HepG2 (cell line): ENCODE measurements around the gene VPS13D. TPM values are rescaled to one million over a fixed set of nuclear protein-coding genes. Genes with fewer than 3 reads are reported as not detected.

ENCODE experiments used
- ARNT2 ChIP-seq: sonication (generic); formaldehyde crosslinking; IDR thresholded peaks from 2 replicates; pipeline ENCODE4 v1.8.0; 2022; ENCODE audit warnings: mild to moderate bottlenecking, low read depth, missing genetic modification reagents, moderate library complexity
- CCDC6 ChIP-seq: sonication (generic); formaldehyde crosslinking; IDR thresholded peaks from 2 replicates; pipeline ENCODE4 v1.8.1; 2022; ENCODE audit warnings: mild to moderate bottlenecking, missing genetic modification reagents, moderate library complexity
- HCFC1 ChIP-seq: fragments of 150-350 bp; IDR thresholded peaks from 2 replicates; pipeline ENCODE4 v1.6.1; 2014; ENCODE audit warnings: low read depth, low read length
- MED1 ChIP-seq: sonication (generic); formaldehyde crosslinking; IDR thresholded peaks from 2 replicates; pipeline ENCODE4 v1.4.0; 2020; ENCODE audit warnings: missing genetic modification reagents
- MIER3 ChIP-seq: IDR thresholded peaks from 2 replicates; pipeline ENCODE4 v1.6.1; 2016; ENCODE audit warnings: missing compliant biosample characterization, borderline replicate concordance
- ZEB1 ChIP-seq: IDR thresholded peaks from 2 replicates; pipeline ENCODE4 v1.6.1; 2012; ENCODE audit warnings: mild to moderate bottlenecking, low read depth, inconsistent platforms; ENCODE audit not compliant: insufficient replicate concordance
- ZNF17 ChIP-seq: sonication (generic); formaldehyde crosslinking; IDR thresholded peaks from 2 replicates; pipeline ENCODE4 v1.5.0; 2020; ENCODE audit warnings: mild to moderate bottlenecking, missing genetic modification reagents
- ZNF34 ChIP-seq: sonication (generic); formaldehyde crosslinking; IDR thresholded peaks from 2 replicates; pipeline ENCODE4 v1.4.0; 2020; ENCODE audit warnings: mild to moderate bottlenecking, missing genetic modification reagents, borderline replicate concordance
- ZNF431 ChIP-seq: sonication (generic); formaldehyde crosslinking; IDR thresholded peaks from 2 replicates; pipeline ENCODE4 v1.9.0; 2022; ENCODE audit warnings: missing genetic modification reagents, low read depth, mild to moderate bottlenecking, borderline replicate concordance
- ZNF615 ChIP-seq: sonication (generic); formaldehyde crosslinking; IDR thresholded peaks from 2 replicates; pipeline ENCODE4 v1.5.0; 2020; ENCODE audit warnings: mild to moderate bottlenecking, missing genetic modification reagents, borderline replicate concordance
- ZNF777 ChIP-seq: sonication (generic); formaldehyde crosslinking; IDR thresholded peaks from 2 replicates; pipeline ENCODE4 v1.4.0; 2020; ENCODE audit warnings: missing genetic modification reagents
- ZNF788 ChIP-seq: sonication (generic); formaldehyde crosslinking; IDR thresholded peaks from 2 replicates; pipeline ENCODE4 v1.5.0; 2020; ENCODE audit warnings: mild to moderate bottlenecking, missing genetic modification reagents, borderline replicate concordance
- polyA plus RNA-seq, 8 experiments: library from polyadenylated mRNA; depleted of rRNA in 3 of 8; stranded (reverse) in 7 of 8; unstranded in 1 of 8; fragments of >200 nt; fragmentation: Illumina TruSeq in 4 of 8; extraction: Trizol in 4 of 8; gene quantifications; 2 replicates each; pipeline versions ENCODE4 v1.2.1 to v1.2.3, GENCODE V29; 2011 to 2016; ENCODE audit warnings: low read depth in 4 of 8, missing spikeins in 1 of 8, mixed read lengths in 1 of 8; ENCODE audit not compliant: insufficient read depth in 1 of 8
- total RNA-seq, 5 experiments: library from RNA; depleted of rRNA; stranded (reverse); fragments of >200 nt; fragmentation: Illumina TruSeq; extraction: Trizol; gene quantifications; 2 replicates each; pipeline ENCODE4 v1.2.3, GENCODE V29; 2016; ENCODE audit warnings: low read depth in 1 of 5
- TF ChIP-seq, protein P1 (sequence below): sonication (generic); formaldehyde crosslinking; IDR thresholded peaks from 2 replicates; pipeline ENCODE4 v1.4.0; 2020; ENCODE audit warnings: mild to moderate bottlenecking, missing genetic modification reagents
- TF ChIP-seq, protein P2 (sequence below): sonication (generic); formaldehyde crosslinking; IDR thresholded peaks from 2 replicates; pipeline ENCODE4 v1.5.1; 2020; ENCODE audit warnings: missing genetic modification reagents, mild to moderate bottlenecking, borderline replicate concordance
- TF ChIP-seq, protein P3 (sequence below): sonication (generic); formaldehyde crosslinking; IDR thresholded peaks from 2 replicates; pipeline ENCODE4 v1.5.0; 2020; ENCODE audit warnings: mild to moderate bottlenecking, missing genetic modification reagents
- TF ChIP-seq, protein P4 (sequence below): sonication (generic); formaldehyde crosslinking; IDR thresholded peaks from 2 replicates; pipeline ENCODE4 v1.4.0; 2020; ENCODE audit warnings: mild to moderate bottlenecking, missing genetic modification reagents
- TF ChIP-seq, protein P5 (sequence below): sonication (generic); formaldehyde crosslinking; IDR thresholded peaks from 2 replicates; pipeline ENCODE4 v1.4.0; 2020; ENCODE audit warnings: missing genetic modification reagents, borderline replicate concordance

VPS13D gene
- total and polyA plus RNA-seq, 2 of the 13 experiments (the other 11 are each of a cell fraction or from before 2014, with no cell fraction given), result 8.6 to 13.9 TPM

DNA sequence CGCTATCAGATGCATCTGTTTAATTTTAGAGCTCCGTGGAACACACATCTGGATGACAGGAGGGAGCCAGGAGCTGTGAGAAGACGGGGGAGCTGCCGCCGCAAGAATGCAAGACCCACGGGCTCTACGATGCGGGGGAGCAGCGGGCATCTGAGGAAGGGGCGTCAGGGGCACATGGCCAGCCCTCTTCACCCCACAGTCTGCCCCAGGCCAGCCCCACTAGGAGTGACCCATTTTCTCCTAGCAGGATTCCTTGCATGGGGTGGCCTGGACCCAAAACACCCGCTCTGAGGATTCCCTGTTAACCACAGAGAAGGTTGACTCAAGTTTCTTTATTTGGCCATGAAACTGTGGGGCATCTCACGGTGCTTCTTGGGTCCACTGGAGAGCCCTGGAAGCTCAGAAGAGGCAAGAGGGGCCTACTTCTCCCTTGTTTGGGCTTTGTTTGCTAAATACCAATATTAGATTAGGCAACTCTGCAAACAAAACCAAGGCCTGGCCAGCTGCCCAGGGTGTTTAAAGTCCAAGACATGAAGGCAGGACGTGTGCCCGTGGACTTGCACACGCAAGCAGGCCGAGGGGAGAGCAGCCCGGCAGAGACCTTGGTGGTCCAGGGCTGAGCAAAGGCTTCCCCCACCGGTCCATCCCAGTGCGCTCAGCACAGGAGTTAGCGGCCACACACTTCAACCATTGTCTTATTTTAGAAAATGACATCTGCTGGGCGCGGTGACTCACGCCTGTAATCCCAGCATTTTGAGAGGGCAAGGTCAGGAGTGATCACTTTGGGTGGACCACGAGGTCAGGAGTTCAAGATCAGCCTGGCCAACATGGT lies 298.4 kb downstream of the VPS13D start (continued):
- TF ChIP-seq ZNF615 (CRISPR knock-in tag) (no peak), ZNF17 (CRISPR knock-in tag) (no peak), ZEB1 (peak; percentile 54), ZNF788 (CRISPR knock-in tag) (peak; percentile 59; the same call in 1 of the 2 replicates), MED1 (CRISPR knock-in tag) (peak; percentile 99), ZNF431 (CRISPR knock-in tag) (no peak), HCFC1 (no peak), ARNT2 (CRISPR knock-in tag) (peak; percentile 96), CCDC6 (CRISPR knock-in tag) (no peak; the same call in 1 of the 2 replicates), ZNF34 (CRISPR knock-in tag) (no peak), MIER3 (CRISPR knock-in tag) (peak; percentile 94), ZNF777 (CRISPR knock-in tag) (no peak)
- TF ChIP-seq, protein P1, sequence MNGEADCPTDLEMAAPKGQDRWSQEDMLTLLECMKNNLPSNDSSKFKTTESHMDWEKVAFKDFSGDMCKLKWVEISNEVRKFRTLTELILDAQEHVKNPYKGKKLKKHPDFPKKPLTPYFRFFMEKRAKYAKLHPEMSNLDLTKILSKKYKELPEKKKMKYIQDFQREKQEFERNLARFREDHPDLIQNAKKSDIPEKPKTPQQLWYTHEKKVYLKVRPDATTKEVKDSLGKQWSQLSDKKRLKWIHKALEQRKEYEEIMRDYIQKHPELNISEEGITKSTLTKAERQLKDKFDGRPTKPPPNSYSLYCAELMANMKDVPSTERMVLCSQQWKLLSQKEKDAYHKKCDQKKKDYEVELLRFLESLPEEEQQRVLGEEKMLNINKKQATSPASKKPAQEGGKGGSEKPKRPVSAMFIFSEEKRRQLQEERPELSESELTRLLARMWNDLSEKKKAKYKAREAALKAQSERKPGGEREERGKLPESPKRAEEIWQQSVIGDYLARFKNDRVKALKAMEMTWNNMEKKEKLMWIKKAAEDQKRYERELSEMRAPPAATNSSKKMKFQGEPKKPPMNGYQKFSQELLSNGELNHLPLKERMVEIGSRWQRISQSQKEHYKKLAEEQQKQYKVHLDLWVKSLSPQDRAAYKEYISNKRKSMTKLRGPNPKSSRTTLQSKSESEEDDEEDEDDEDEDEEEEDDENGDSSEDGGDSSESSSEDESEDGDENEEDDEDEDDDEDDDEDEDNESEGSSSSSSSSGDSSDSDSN (CRISPR knock-in tag), result peak; percentile 79
- TF ChIP-seq, protein P2, sequence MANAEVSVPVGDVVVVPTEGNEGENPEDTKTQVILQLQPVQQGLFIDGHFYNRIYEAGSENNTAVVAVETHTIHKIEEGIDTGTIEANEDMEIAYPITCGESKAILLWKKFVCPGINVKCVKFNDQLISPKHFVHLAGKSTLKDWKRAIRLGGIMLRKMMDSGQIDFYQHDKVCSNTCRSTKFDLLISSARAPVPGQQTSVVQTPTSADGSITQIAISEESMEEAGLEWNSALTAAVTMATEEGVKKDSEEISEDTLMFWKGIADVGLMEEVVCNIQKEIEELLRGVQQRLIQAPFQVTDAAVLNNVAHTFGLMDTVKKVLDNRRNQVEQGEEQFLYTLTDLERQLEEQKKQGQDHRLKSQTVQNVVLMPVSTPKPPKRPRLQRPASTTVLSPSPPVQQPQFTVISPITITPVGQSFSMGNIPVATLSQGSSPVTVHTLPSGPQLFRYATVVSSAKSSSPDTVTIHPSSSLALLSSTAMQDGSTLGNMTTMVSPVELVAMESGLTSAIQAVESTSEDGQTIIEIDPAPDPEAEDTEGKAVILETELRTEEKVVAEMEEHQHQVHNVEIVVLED, result peak; percentile 63
- TF ChIP-seq, protein P3, sequence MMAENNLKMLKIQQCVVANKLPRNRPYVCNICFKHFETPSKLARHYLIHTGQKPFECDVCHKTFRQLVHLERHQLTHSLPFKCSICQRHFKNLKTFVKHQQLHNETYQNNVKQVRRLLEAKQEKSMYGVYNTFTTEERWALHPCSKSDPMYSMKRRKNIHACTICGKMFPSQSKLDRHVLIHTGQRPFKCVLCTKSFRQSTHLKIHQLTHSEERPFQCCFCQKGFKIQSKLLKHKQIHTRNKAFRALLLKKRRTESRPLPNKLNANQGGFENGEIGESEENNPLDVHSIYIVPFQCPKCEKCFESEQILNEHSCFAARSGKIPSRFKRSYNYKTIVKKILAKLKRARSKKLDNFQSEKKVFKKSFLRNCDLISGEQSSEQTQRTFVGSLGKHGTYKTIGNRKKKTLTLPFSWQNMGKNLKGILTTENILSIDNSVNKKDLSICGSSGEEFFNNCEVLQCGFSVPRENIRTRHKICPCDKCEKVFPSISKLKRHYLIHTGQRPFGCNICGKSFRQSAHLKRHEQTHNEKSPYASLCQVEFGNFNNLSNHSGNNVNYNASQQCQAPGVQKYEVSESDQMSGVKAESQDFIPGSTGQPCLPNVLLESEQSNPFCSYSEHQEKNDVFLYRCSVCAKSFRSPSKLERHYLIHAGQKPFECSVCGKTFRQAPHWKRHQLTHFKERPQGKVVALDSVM (CRISPR knock-in tag), result peak; percentile 75
- TF ChIP-seq, protein P4, sequence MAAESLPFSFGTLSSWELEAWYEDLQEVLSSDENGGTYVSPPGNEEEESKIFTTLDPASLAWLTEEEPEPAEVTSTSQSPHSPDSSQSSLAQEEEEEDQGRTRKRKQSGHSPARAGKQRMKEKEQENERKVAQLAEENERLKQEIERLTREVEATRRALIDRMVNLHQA (CRISPR knock-in tag), result no peak
- TF ChIP-seq, protein P5, sequence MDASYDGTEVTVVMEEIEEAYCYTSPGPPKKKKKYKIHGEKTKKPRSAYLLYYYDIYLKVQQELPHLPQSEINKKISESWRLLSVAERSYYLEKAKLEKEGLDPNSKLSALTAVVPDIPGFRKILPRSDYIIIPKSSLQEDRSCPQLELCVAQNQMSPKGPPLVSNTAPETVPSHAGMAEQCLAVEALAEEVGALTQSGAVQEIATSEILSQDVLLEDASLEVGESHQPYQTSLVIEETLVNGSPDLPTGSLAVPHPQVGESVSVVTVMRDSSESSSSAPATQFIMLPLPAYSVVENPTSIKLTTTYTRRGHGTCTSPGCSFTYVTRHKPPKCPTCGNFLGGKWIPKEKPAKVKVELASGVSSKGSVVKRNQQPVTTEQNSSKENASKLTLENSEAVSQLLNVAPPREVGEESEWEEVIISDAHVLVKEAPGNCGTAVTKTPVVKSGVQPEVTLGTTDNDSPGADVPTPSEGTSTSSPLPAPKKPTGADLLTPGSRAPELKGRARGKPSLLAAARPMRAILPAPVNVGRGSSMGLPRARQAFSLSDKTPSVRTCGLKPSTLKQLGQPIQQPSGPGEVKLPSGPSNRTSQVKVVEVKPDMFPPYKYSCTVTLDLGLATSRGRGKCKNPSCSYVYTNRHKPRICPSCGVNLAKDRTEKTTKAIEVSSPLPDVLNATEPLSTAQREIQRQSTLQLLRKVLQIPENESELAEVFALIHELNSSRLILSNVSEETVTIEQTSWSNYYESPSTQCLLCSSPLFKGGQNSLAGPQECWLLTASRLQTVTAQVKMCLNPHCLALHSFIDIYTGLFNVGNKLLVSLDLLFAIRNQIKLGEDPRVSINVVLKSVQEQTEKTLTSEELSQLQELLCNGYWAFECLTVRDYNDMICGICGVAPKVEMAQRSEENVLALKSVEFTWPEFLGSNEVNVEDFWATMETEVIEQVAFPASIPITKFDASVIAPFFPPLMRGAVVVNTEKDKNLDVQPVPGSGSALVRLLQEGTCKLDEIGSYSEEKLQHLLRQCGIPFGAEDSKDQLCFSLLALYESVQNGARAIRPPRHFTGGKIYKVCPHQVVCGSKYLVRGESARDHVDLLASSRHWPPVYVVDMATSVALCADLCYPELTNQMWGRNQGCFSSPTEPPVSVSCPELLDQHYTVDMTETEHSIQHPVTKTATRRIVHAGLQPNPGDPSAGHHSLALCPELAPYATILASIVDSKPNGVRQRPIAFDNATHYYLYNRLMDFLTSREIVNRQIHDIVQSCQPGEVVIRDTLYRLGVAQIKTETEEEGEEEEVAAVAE (CRISPR knock-in tag), result peak; percentile 84; the same call in 1 of the 2 replicates
